ENCODE data around the gene PPM1E.

DNA sequence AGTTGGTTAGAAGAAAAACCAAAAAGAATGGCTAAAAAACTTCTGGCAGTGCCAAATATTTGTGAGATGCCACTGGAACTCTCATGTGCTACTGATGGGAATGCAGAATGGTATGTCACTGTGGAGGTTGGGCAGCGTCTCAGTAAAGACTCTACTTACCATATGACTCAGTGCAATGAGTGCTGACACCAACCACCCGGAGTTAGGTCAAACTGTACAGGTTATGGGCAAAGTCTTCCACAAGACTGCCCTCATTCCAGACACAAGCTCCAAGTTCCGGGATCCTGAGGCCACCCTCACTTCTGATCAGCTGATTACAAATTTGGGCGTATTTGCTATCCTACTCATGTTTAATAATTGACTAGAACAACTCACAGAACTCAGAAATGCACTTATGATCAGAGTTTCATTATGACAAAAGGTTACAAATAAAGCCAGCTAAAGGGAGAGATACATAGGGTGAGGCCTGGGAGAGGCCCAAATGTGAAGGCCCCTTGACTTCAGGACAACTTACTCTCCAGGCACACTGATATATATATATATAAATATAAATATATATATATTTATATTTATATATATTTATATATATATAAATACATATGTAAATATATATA lies 236.2 kb downstream of the PPM1E start:
- TF ChIP-seq, protein P1, sequence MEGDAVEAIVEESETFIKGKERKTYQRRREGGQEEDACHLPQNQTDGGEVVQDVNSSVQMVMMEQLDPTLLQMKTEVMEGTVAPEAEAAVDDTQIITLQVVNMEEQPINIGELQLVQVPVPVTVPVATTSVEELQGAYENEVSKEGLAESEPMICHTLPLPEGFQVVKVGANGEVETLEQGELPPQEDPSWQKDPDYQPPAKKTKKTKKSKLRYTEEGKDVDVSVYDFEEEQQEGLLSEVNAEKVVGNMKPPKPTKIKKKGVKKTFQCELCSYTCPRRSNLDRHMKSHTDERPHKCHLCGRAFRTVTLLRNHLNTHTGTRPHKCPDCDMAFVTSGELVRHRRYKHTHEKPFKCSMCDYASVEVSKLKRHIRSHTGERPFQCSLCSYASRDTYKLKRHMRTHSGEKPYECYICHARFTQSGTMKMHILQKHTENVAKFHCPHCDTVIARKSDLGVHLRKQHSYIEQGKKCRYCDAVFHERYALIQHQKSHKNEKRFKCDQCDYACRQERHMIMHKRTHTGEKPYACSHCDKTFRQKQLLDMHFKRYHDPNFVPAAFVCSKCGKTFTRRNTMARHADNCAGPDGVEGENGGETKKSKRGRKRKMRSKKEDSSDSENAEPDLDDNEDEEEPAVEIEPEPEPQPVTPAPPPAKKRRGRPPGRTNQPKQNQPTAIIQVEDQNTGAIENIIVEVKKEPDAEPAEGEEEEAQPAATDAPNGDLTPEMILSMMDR (conservative IDR thresholded peaks at IDR 0.05; ENCODE audit: low read length), result no peak
- no peak for TF ChIP-seq EZH2phosphoT487 (IDR thresholded peaks at IDR 0.05; ENCODE audit: borderline replicate concordance, low read depth, low read length)
